NCI-H82 treated with DMSO at 0.1 percent for 48 hours (cell line): ENCODE results near the gene PSTPIP1.

Experiments
- DNase-seq: peaks from one replicate; lab custom pipeline; 2025; ENCODE audit not compliant: unreplicated experiment; lab: John Stamatoyannopoulos, UW

Gene PSTPIP1

GRCh38 chr15:77030048-77030927 is 35.4 kb downstream of the PSTPIP1 start:
- peak; percentile 67 for DNase-seq

- DNase-seq = no peak
These were observed 36.0 kb downstream of the PSTPIP1 start for GRCh38 chr15:77030928-77031375.

GRCh38 chr15:77031376-77032050 is 36.6 kb downstream of the PSTPIP1 start:
- DNase-seq = peak; percentile 24

GRCh38 chr15:77032052-77032646 is 37.2 kb downstream of the PSTPIP1 start:
- DNase-seq = no peak

GRCh38 chr15:77032647-77033416 is 37.9 kb downstream of the PSTPIP1 start:
- no peak for DNase-seq

- DNase-seq = no peak
These were observed 38.4 kb downstream of the PSTPIP1 start for GRCh38 chr15:77033417-77033728.

- DNase-seq = no peak
These were observed 39.1 kb downstream of the PSTPIP1 start for GRCh38 chr15:77033729-77034671.

- no peak for DNase-seq
These were observed 40.0 kb downstream of the PSTPIP1 start for GRCh38 chr15:77034695-77035489.

- DNase-seq = no peak
These were observed 40.7 kb downstream of the PSTPIP1 start for GRCh38 chr15:77035584-77035983.

- DNase-seq = no peak
These were observed 41.1 kb downstream of the PSTPIP1 start for GRCh38 chr15:77035999-77036471.

GRCh38 chr15:77036537-77037387 is 41.8 kb downstream of the PSTPIP1 start:
- no peak for DNase-seq

- DNase-seq = no peak
These were observed 42.7 kb downstream of the PSTPIP1 start for GRCh38 chr15:77037388-77038209.

GRCh38 chr15:77038312-77039216 is 43.6 kb downstream of the PSTPIP1 start:
- no peak for DNase-seq

- no peak for DNase-seq
These were observed 44.2 kb downstream of the PSTPIP1 start for GRCh38 chr15:77039217-77039533.

- no peak for DNase-seq
These were observed 44.9 kb downstream of the PSTPIP1 start for GRCh38 chr15:77039848-77040247.

- no peak for DNase-seq
These were observed 45.7 kb downstream of the PSTPIP1 start for GRCh38 chr15:77040673-77041072.
